A172 (cell line): Measurements from ENCODE around the gene HIVEP1. TPM values are rescaled to one million over a fixed set of nuclear protein-coding genes. Genes with fewer than 3 reads are reported as not detected.

Experiments
- DNase-seq: peaks from one replicate; pipeline ENCODE4 v3.0.0-alpha.2; 2015; ENCODE audit warnings: low spot score
- total RNA-seq: library from RNA; depleted of rRNA; stranded (reverse); fragments of >200 nt; shearing (Covaris generic); gene quantifications from 2 replicates; pipeline ENCODE4 v1.2.3, GENCODE V29; 2014

Gene HIVEP1
- total RNA-seq, 1 experiment from 2014 or later: 32.2 TPM

DNA sequence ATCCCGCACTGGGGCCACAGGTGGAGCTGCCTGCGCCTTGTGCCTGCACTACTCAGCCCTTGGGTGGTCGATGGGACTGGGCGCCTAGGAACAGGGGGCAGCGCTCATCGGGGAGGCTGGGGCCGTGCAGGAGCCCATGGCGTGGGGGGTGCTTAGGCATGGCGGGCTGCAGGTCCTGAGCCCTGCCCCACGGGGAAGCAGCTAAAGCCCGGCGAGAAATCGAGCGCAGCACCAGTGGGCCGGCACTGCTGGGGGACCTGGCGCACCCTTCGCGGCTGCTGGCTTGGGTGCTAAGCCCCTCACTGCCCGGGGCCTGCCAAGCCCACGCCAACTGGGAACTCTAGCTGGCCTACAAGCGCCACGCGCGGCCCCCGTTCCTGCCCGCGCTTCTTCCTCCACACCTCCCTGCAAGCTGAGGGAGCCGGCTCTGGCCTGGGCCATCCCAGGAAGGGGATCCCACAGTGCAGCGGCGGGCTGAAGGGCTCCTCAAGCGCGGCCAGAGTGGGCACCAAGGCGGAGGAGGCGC, 5.8 kb downstream of the HIVEP1 start:
- DNase-seq: no peak

DNA sequence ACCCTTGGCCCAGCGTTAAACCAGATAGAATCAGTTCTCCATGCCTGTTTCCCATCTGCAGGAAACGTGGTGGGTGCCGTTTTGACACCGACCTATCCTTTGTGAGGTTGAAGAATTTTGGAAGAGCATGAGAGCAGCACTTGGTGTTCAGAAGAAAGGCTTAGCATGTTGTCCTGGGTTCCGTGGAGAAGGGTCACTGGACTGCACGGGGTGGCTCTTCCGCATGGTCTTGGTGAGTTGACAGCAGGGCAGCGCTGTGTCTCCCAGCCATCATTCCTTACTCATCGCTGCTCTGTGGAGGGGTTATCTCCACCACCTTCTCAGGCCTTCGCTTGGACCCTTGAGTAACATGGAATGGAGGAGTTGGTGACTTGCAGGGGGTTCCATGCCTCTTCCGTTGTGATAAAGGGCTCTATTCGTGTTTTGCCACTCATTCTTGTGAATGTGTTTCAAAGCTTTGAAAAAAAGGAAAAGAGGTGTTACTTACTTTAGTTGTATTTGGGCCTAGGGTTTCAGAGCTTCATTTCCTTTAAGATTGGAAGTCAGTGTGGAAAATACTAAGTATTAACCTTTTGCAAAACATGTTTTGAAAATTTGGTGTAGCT, 8.2 kb downstream of the HIVEP1 start:
- DNase-seq: no peak

DNA sequence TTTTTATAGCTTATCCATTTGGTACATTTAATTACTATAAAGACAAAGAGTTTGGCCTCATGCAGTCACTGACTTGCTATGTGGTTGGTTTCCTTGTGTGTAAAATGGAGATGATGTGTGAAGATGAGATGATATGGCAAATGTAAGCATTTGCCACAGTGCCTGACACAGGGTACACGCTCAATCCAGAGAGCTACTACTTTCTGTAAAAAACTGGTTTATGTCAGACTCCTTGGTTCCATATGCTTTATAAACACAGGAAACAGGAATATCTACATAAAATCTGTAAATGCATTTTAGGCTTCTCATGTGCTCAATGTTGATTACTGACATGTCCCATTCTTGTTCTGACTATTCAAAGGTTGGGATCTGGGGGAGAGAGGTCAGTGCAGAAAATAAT, 10.4 kb downstream of the HIVEP1 start:
- DNase-seq: no peak

DNA sequence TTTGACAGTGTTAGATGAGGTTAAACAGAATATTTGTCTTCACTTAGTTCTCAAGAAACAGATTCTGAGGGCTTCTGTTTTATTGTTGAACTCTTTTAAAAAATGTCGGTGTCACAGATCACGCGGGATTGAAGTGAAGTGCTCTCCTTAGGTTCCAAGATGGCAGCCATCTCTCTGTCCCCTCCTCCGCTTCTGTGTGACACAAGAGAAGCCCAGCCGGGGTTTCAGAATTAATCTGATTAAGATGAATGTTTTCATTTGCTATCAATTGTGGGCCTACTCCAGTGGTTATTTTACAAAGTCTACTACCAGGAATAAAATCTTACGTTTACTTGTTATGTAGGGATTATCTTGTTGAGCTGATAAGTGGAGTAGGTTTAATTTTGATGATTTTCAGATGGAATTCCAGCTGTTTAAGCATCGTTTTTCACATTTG, 10.9 kb downstream of the HIVEP1 start:
- no peak for DNase-seq

DNA sequence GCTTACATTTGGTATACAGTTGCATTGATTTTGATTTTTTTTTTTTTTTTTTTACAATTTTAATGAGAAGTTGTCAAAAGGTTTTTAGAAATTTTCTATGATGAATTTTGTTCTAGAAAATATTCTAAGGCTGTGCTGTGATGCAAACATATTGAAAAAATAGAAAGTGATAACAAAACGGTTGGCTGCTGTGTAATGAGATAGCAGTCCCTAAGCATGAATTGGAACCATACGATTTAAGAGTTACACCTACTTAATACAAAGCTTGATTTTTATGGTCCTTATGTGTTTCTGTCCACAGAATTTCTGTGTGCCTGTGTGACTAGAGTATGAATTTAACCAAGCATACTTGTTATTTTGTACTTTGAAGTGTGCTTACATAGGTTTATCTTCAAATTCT, 12.1 kb downstream of the HIVEP1 start:
- DNase-seq: no peak

DNA sequence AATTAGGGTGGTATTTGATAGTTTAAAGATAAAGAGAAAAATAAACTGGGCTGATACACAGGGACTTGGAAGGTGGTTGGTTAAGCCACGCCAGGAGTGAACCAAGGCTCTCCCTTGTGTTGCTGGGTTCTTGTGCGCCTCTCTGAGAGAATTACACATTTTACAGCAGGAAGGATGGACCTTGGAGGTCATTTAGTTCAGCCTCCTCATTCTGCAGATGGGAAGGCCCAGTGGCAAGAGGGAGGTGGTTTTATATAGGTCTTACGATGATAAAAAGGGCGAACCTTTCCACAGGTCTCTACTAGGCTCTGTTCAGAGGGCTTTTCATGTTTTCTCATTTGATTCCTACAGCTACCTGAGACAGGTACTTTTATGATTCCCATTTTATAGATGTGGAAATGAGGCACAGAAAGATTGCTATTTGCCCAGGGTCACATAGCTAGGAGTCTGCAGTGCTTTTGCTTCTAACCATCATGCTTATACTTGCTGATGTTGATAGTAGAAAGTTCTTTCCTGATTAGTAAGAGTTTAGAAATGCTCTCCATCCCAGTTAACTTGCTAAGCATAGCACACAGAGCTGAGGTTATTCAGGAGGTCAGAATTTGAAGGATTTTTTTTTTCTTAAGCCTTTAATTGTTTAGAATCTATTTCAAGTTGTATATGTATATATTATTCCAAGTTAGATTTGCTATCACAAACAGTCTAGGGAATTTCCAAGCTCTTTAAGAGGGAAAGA, 12.8 kb downstream of the HIVEP1 start:
- peak; percentile 15 for DNase-seq

DNA sequence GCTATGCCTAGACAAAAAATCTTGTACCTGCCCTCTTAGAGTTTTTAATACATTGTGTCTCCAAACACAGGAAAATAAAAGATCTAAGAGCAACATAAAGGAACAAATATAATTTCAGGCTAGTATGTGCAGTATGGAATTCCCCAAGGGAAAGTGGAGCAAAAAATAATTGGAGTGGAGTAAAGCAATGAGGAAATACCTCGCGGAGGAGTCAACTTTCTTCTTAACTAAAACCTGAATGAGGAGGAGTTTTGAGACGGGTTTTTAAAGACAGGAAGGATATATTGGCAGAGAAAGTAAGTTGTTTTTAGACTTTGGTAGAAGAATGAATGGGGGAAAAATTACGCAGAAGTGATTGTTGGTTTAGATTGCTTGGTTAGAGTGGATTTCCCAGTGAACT, 14.0 kb downstream of the HIVEP1 start:
- no peak for DNase-seq

DNA sequence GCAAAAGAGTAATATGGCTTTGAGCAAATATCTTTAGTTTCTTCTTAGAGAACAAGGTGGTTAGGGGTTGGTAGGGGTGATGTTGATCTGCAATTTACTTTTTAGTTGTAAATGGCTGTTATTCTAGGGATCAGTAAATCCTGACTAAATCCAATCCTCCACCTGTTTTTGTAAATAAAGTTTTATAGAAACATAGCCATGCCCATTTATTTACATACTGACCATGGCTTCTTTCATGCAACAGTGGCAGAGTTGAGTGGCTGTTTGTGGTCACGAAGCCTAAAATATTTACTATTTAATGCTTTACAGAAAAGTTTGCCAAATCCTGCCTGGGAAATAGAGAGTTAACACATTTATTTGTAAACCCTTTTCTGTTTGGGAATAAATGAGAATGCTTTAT, 14.7 kb downstream of the HIVEP1 start:
- DNase-seq: no peak

DNA sequence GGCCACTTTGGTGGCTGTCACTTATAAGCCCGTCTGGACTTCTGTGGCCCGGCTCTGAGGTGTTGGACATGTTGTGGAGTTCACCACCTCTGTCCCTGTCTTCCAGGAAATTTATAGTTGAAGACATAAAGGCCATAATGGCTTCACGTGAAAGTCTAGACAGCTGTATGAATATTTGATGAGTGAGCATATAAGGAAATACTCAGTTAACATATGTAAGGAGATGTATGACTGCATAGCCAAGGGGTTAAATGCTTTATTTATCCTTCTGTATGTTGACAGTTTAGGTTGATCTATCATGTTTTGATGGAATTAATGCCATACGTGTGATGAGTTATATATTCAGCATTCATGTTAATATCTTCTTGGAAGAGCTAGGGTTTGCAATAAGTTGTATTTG, 16.1 kb downstream of the HIVEP1 start:
- DNase-seq: no peak

DNA sequence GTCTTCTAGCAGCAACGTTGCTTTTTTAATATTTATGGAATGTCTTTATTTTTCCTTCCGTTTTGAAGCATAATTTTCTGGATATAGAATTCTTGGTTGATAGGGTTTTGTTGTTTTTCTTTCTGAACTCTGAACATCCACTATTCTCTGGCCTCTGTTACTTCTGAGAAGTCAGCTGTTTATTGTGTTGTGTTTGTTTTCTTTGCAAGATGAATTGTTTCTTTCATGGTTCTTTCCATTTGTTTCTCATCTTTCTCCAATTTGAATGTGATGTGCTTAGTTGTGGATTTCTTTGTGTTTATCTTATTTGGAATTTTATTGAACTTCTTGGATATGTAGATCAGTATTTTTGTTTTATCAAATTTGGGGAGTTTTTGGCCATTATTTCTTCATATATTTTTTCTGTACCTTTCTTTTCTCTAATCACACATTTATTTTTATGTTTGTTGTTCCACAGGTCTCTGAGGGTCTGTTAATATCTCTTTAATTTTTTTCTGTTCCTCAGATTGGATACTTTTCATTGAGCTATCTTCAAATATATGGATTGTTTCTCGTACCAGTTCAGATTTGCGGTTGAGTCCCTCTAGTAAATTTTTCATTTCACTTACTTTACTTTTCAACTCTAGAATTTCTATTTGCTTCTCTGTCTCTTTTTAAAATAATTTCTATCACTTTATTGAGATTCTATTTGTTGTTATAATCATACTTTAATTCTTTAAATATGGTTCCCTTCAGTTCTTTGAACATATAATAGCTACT, 18.0 kb downstream of the HIVEP1 start:
- no peak for DNase-seq

DNA sequence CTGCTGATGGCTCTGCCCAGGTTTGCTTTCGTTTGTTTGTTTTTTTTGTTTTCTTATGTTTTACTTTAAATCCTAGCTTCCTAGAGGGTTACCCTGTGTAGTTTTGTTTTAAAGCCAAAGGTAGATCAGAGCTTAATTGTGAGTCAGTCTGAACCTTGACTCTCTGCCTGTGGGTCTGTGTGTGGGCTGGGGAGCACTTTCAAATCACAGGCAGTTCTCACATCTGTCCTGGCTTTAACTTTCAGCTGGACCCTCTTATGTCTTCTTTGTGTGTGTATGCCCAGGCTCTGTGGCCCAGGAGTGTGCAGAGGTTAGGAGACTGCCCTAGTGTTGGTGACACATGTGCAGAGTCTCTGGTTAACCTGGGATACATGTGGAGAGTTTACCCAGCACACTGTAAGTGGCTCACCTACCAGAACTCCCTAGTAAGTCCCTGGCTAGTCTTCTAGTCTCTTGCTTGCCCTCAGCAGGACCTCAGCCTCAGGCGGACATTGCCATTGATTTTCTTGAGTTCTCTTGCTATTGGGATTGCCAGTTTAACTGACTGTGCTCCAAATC, 19.0 kb downstream of the HIVEP1 start:
- DNase-seq: no peak

DNA sequence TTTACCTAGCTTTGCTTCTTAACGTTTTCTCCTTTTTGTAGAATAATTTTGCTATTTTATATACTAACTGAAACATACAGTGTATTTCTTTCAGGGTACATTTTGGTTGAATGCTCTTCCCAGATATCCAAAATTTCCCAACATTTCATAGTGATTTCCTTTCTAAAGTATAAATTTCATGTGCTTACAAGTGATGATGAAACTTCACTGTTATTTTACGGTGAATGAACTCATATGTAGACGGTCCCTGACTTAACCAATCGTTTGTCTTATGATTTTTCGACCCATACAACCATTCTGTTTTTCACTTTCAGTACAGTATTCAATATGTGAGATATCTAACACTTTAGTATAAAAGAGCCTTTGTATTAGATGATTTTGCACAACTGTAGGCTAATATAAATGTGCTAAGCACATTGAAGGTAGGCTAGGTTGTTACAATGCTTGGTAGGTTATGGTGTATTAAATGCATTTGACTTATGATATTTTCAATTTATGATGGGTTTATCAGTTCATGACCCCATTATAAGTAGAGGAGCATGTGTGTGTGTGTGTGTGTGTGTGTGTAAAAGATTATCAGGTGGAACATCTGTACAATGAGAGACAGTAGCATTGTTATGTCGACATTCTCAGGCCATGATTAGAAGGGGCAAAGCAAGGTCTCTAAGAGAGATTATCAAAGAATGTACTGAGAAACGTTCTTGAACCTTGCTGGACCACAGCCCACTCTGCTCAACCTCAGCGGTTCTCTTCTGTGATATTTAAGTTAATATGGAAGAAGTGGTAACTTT, 20.9 kb downstream of the HIVEP1 start:
- no peak for DNase-seq

DNA sequence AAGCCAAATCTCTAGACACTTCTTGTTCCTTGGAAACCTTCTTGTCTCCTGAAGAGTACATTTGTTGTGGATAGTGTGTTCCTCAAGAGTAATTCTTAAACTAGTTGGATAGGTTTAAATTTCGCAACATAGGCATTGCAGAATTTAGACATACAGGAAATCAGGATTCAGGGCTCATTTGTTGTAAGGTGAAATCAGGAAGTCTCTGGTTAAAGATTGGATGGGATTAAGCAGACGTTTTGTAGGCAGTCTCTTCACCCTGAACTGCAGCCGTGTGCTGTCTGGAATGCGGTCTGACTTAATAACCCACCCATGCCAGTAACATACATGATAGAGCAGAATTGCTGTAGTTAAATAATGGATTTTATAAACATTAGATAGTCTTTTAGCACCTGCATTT, 21.7 kb downstream of the HIVEP1 start:
- no peak for DNase-seq

DNA sequence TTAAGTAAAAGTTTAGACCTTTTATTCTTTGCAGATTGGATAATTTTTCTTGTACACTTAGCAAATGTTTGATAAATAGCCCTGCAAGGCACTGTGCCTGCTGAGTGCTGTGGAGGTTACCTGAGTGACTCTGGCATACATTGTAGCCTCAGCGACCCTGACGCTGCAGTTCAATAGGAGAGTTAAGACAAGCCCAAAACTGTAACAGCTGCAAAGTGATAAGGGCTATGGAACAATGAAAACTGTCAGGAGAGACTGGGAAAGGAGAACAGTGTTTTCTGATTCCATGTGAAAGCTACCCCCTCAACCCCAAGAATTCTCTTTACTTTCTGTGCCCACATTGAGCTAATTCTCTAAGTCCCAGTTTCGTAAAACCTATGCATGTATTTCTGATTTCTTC, 22.2 kb downstream of the HIVEP1 start:
- DNase-seq: no peak

DNA sequence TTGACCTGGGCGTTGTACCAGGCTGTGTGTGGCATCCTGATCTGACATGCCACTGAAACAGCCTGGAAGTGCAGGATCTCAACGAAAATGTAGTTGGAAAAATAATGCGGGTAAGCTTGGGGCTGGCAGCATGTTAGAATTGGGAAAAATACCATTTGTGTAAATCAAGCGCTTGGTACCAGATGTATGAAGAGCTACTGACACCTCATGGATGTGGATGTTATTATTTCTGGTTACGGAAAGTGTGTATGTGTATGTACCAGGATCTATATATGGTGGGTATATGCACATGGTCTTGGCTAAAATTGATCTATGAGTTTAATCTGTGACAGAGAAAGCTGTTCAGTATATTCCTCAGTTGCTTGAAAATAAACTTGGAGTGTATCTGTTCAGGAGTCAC, 22.7 kb downstream of the HIVEP1 start:
- DNase-seq: no peak

DNA sequence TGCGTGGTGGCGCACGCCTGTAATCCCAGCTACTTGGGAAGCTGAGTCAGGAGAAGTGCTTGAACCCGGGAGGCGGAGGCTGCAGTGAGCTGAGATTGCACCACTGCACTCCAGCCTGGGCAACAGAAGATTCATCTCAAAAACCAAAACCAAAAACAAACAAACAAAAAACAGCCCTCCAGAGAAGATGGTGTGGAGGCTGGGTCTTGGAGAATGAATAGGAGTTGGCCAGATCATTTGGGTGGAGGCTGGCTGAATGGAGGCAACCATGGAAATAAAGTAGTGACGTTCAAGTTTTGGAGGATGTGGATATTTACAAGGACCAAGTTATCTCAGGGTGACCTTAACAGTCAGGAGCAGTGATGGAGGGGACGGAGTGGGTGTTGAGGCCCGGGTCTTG, 24.7 kb downstream of the HIVEP1 start:
- no peak for DNase-seq

DNA sequence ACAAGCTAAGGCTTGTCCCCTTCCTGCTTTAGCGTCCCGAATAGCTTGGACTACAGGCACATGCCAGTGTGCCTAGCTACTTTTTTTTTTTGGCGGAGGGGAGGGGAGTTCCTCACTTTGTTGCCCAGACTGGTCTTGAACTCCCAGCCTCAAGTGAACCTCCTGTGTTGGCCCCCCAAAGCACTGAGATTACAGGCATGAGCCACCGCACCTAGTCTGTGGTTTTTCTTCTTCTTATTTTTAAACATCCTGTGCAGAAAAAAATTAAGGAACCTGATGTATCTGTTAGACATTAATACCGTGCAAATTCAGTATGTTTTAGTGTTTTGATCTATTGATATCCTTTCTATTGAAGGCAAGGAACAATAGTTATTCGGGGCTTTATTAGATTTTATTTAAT, 25.7 kb downstream of the HIVEP1 start:
- DNase-seq: no peak

DNA sequence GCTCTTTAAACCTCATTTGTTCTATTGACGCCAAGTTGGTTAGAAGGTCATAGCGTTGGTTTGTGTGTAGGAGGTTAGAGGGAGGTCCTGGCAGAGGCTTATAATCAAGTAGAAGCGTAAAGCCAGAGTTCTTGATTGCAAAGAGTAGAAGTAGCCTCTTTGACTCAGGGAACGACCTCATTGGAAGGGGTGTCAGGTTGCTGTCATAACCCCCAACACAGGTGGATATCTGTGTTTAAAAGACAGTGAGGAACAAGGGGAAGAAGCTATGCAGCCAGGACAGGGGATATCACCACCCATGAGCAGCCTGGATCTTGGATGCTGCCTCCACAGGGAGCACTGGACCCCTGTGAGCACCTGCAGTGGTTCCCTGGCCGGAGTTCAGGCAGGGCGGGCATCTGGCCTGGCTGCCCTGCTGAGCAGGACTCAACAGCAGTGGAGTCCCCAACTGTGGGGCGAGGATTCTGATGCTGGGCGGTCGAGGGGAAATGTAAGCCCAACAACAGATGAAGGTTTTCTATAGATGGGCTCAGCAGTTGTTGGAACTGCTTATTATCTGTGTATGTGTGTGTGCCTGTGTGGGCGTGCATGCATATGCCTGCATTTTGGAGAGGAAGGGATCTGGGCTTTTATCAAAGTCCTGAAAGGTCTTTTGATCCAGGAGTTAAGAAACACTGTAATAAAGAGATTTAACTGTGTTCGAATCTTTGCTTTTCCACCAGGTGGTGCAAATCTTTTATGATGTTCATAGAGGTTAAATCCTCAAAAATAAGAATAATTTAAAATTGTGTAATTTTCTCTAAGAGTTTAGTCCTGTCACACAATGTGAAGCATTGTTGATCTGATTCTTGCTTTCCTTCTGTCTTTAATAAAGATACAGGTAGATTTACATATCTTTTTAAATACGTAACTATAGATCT, 27.7 kb downstream of the HIVEP1 start:
- no peak for DNase-seq

DNA sequence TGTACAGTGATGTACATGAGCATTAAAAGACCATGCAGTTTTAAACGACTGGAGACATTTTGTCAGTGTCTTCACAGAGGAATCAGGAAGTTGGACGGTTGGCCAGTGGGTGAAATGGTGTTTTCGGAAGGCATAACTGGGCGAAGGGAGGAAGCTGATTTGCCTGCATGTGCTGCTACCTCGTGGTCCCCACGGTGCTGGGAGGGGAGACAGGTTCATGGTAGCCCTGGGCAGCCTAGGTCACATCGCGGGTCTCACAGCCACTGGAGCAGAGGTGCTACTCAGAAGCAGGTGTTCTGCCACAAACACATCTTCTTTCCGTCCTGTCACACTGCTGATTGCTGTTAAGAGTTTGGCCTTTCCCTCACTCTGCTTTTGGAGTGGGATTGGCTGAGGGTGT, 35.2 kb downstream of the HIVEP1 start:
- DNase-seq: no peak

DNA sequence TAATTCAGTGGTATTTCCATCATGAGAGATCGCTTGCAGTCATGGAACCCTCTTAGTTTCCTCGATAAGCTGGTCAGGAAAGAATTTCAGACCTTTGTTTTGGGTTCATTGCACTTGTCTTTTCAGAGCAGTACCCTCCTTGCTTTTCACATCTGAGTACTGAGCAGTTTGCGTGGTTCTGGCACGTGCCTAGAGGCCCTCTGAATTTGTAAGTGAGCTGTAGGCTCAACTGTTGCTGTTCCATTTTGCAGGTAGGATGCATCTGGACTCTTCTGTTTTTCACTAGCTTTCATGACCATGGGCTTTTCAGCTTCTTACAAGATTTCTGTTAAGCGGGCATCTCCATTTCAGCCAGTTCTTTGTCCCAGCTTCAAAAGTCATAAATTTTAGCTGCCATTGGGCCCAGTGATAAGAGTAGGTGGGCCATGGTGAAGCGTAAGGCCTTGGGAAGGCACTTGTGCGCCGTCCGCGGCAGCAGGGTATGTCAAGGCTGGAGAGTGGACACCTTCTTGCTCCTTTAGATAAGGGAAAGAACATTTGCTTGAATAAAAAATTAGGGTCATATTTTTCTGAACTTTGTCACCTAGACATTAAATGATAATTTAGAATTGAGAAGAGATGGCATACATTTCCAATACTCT, 35.8 kb downstream of the HIVEP1 start:
- DNase-seq: no peak
